ENCODE data around the gene NTM. TPM values are rescaled to one million over a fixed set of nuclear protein-coding genes. Genes with fewer than 3 reads are reported as not detected.

The NTM gene
- total and polyA plus RNA-seq, 2 of the 8 experiments (the other 6 are each of a cell fraction or from before 2014, with no cell fraction given): 13.4 to 20.0 TPM

DNA sequence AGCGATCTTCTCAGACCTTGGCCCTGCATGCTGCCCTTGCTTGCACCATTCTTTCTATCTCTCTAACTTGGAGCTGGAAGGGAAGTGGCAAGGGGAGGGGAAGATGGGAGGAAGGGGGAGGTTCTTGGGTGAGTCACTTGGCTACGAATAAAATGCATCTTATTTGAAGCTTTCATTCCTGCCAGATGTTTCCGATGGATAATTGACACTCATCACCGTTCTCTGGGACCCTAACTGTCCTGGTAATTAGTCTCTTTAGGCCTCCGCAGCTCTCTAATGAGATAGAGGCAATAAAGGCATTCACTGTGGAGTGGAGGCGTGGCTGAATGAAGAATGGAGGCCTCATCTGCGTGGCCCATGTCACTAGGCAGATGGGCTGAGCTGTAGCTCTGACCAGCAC lies 960.1 kb downstream of the NTM start (continued):
- TF ChIP-seq KDM5A (IDR thresholded peaks at IDR 0.05; ENCODE audit: low read length): no peak
- no peak for TF ChIP-seq SAP30 (IDR thresholded peaks at IDR 0.05; ENCODE audit: insufficient read depth, insufficient replicate concordance, low read length)
- TF ChIP-seq EZH2 (IDR thresholded peaks at IDR 0.05; ENCODE audit: low read depth, low read length, severe bottlenecking): no peak
- TF ChIP-seq JUN (IDR thresholded peaks at IDR 0.05; ENCODE audit: low read depth, low read length): no peak
- TF ChIP-seq SIRT6 (IDR thresholded peaks at IDR 0.05; ENCODE audit: low read length): no peak
